Gastrocnemius medialis (tissue), 4 donors: Measurements from ENCODE around the gene IRF6. TPM values are rescaled to one million over a fixed set of nuclear protein-coding genes. Genes with fewer than 3 reads are reported as not detected.

Experiments
- ATAC-seq, 2 donors: fragments of 150-250 bp; one replicate each; pipeline ENCODE4 v1.9.1; 2016
- DNase-seq, 2 donors: peaks; one replicate each; pipeline ENCODE4 v3.0.0-alpha.2; 2019
- H3K27ac ChIP-seq, 4 donors: fragments of 200-600 bp; sonication (generic); 1 replicate in 1 of 4; 2 replicates in 3 of 4; pipeline ENCODE4 v1.5.1; 2016 to 2018; ENCODE audit warnings: mild to moderate bottlenecking in 2 of 4, moderate library complexity in 1 of 4
- H3K27me3 ChIP-seq, 3 donors: fragments of 200-600 bp; sonication (generic) in 2 of 3; 1 replicate in 1 of 3; 2 replicates in 2 of 3; pipeline versions ENCODE4 v1.5.1 to v1.6.0; 2016 to 2019; ENCODE audit warnings: mild to moderate bottlenecking in 1 of 3, moderate library complexity in 1 of 3
- H3K36me3 ChIP-seq, 2 donors: fragments of 200-600 bp; sonication (generic) in 1 of 2; one replicate each; pipeline ENCODE4 v1.5.1; 2017 to 2018
- H3K4me1 ChIP-seq, 2 donors: fragments of 200-600 bp; sonication (generic) in 1 of 2; one replicate each; pipeline ENCODE4 v1.5.1; 2016 to 2017; ENCODE audit warnings: mild to moderate bottlenecking in 2 of 2
- H3K4me3 ChIP-seq, 4 donors: fragments of 200-600 bp; sonication (generic) in 3 of 4; 1 replicate in 1 of 4; 2 replicates in 3 of 4; pipeline ENCODE4 v1.5.1; 2016 to 2019; ENCODE audit warnings: mild to moderate bottlenecking in 2 of 4
- H3K9me3 ChIP-seq, 3 donors: fragments of 200-600 bp; sonication (generic) in 2 of 3; 1 replicate in 1 of 3; 2 replicates in 2 of 3; pipeline ENCODE4 v1.5.1; 2016 to 2019
- POLR2A ChIP-seq, 2 donors: fragments of 450-650 bp; IDR thresholded peaks; one replicate each; pipeline ENCODE4 v1.6.1; 2017; ENCODE audit warnings: antibody characterized with exemption in 2 of 2, mild to moderate bottlenecking in 2 of 2, moderate library complexity in 2 of 2
- in situ Hi-C, 4 donors: fragments of 200-750 bp; cut with MboI; loops; one replicate each; pipeline versions ENCODE4 v1.15.0 to v1.8.0; 2017; ENCODE audit warnings: low sequenced_read_pairs in 4 of 4
- intact Hi-C: fragments of 100-400 bp; cut with DNase I; formaldehyde crosslinking; loops from one replicate; pipeline ENCODE4 v1.15.1; 2023; ENCODE audit warnings: low total_unique reads
- total RNA-seq, 4 donors: library from RNA; depleted of rRNA; stranded (reverse); fragments of >200 nt; gene quantifications; one replicate each; pipeline versions ENCODE4 v1.1.0 to v1.2.3, GENCODE V29; 2016
- TF ChIP-seq, protein P1 (sequence below), 5 experiments: fragments of 450-650 bp in 3 of 5; fragments of 200-600 bp in 2 of 5; sonication (generic) in 2 of 5; IDR thresholded peaks in 4 of 5; conservative IDR thresholded peaks in 1 of 5; 1 replicate in 4 of 5; 2 replicates in 1 of 5; pipeline ENCODE4 v1.5.1; 2016 to 2019; ENCODE audit warnings: antibody characterized with exemption in 5 of 5, mild to moderate bottlenecking in 3 of 5, moderate library complexity in 3 of 5

IRF6 gene
- total RNA-seq, 4 donors from 2014 or later: 0.31 to 1.7 (median 0.49) TPM

DNA sequence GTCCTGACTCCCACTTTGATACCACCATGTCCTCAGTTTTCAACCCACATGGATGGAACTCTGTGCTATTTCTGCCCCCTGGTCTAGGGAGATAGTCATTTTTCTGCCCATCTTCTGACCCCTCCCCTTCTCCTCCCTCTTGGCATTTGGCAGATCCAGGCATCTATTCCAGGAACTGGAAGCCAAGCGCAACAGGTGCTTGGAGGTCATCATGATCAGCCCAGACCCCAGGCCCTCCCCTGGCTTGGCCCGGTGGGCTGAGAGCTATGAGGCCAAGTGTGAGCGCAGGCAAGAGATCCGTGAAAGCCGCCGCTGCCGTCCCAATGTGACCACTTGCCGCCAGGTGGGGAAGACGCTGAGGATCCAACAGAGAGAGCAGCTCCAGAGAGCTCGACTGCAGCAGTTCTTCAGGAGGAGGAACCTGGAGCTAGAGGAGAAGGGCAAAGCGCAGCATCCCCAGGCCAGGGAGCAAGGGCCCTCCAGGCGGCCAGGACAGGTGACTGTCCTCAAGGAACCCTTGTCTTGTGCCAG lies 46.0 kb downstream of the IRF6 start:
- peaks cover 0 to 12% of the 10 kb centered on the region in 2 donors for H3K4me1 ChIP-seq
- H3K27me3 ChIP-seq: no peaks in the 10 kb centered on the region
- intact Hi-C loops: no loop called here
- no peak for ATAC-seq
- H3K9me3 ChIP-seq: no peaks in the 10 kb centered on the region
- no peak overlapping the region for H3K27ac ChIP-seq
- in situ Hi-C loops: loop anchor here in 1 of 4 donors (5.0 kb wide), 1 partner anchor 183 kb away; no protein-coding TSS in a partner anchor
- TF ChIP-seq, protein P1, sequence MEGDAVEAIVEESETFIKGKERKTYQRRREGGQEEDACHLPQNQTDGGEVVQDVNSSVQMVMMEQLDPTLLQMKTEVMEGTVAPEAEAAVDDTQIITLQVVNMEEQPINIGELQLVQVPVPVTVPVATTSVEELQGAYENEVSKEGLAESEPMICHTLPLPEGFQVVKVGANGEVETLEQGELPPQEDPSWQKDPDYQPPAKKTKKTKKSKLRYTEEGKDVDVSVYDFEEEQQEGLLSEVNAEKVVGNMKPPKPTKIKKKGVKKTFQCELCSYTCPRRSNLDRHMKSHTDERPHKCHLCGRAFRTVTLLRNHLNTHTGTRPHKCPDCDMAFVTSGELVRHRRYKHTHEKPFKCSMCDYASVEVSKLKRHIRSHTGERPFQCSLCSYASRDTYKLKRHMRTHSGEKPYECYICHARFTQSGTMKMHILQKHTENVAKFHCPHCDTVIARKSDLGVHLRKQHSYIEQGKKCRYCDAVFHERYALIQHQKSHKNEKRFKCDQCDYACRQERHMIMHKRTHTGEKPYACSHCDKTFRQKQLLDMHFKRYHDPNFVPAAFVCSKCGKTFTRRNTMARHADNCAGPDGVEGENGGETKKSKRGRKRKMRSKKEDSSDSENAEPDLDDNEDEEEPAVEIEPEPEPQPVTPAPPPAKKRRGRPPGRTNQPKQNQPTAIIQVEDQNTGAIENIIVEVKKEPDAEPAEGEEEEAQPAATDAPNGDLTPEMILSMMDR (IDR thresholded peaks at IDR 0.05 in 4 of 5, conservative IDR thresholded peaks at IDR 0.05 in 1 of 5): no peak
- no peak for TF ChIP-seq POLR2A (IDR thresholded peaks at IDR 0.05)
- H3K4me3 ChIP-seq: no peak overlapping the region
- no peaks in the 10 kb centered on the region for H3K36me3 ChIP-seq
- DNase-seq: no peak

DNA sequence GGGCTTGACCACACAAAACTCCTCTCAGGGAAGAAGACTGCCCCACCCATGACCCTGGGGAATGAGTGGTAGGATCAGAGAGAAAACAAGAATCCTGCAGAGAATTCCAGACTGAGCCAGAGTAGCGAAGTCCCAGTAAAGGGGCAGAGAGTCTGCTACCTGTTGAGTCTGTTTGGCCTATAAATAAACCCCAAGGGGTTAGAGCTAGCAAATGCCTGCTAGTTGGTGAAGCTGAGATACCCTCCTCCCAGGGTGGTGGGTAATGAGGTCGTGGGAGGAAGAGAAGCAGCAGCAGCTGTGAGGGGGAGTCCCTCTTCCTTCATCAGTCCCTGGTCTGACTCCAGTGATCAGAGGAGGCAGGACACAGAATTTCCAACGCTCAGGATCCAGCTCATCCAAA lies 47.5 kb downstream of the IRF6 start:
- TF ChIP-seq POLR2A (IDR thresholded peaks at IDR 0.05): no peak
- TF ChIP-seq, protein P1 (IDR thresholded peaks at IDR 0.05 in 4 of 5, conservative IDR thresholded peaks at IDR 0.05 in 1 of 5): no peak
- DNase-seq (no peak), ATAC-seq (no peak)
- Histone ChIP-seq H3K4me1 (peaks cover 0 to 12% of the 10 kb centered on the region in 2 donors), H3K27ac (no peak overlapping the region), H3K36me3 (no peaks in the 10 kb centered on the region), H3K4me3 (no peak overlapping the region), H3K9me3 (no peaks in the 10 kb centered on the region), H3K27me3 (no peaks in the 10 kb centered on the region)
- in situ Hi-C loops (loop anchor here in 1 of 4 donors (5.0 kb wide), 1 partner anchor 181 kb away; no protein-coding TSS in a partner anchor), intact Hi-C loops (no loop called here)

DNA sequence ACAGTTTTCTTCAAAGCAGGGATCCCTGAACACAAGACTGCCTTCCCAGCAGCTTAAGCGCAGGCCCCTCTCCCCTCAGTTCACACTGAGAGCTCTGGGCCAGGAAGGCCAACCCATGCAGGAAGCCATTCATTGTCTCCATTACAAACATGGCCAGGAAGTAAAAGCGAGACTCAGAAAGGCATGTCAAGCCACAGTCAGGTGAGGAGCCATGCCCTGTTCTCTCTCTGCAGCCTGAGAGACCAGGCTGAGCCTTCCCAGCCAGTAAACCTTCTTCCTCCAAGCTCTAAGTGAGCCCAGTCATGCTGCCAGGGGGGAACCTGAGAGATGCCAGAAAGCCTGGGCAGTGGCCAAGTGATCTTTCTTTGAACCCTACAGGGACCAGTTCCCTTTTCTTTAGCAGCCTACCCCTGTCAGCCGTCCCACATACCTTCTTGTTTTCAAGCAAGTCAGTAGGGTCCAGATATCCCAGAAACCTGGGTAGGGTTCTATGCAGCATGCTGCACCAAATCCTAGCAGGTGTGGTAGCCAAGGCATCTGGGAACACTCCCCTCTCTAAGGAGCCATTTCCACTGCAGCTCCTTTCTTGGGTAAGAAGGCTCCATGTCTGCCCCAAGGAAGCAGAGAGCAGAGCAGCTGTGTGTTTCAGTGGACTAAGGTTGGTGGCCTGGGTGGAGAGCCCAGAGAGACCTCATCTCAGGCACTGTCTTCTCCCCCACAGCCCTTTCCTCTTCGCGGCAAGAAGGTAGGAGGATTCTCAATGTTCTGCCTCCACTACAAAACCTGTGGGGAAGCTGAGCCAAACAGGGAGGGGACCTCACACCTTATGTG lies 49.1 kb downstream of the IRF6 start:
- in situ Hi-C loops (loop anchor here in 1 of 4 donors (5.0 kb wide), 1 partner anchor 180 kb away; no protein-coding TSS in a partner anchor), intact Hi-C loops (no loop called here)
- no peak overlapping the region for H3K4me3 ChIP-seq
- DNase-seq: no peak
- H3K4me1 ChIP-seq: peaks cover 0 to 12% of the 10 kb centered on the region in 2 donors
- H3K36me3 ChIP-seq: no peaks in the 10 kb centered on the region
- H3K9me3 ChIP-seq: no peaks in the 10 kb centered on the region
- H3K27me3 ChIP-seq: no peaks in the 10 kb centered on the region
- H3K27ac ChIP-seq: no peak overlapping the region
- no peak for ATAC-seq
- TF ChIP-seq POLR2A (IDR thresholded peaks at IDR 0.05): no peak
- TF ChIP-seq, protein P1 (IDR thresholded peaks at IDR 0.05 in 4 of 5, conservative IDR thresholded peaks at IDR 0.05 in 1 of 5): no peak

DNA sequence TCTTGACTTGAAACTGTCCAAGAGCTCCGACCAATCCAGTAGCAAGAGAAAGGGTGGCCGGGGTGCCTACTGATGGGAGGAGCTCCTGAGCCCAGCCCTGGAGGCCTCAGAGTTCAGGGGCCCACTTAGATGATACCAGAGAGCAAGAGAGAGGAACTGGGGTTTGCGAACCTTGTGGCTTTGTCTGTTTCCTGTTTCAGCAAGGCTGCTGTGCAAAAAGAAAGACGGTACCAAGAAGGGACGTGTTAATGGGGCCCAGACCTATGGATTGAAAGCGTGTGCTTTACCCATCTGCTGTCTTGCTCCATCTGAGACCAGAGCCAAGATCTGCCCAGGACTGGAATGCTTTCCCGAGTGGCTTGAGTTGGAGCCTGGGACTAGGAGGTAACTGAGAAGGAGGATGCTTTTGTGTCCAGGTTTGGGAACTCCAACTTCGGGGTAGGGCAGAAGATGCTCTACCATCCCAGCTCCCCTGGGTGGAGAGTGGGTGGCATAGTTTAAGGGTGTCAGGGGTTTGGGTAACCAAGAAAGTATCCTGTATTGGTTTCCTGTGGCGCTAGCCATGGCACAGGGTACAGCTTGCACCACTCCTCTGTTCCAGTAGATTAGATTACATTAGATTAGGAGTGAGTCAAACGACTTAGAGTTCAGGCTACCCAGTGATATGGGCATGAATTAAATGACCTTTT lies 49.9 kb downstream of the IRF6 start, which contains the start of gene TRAF3IP3:
TSS of gene TRAF3IP3 (plus strand) at position 128 of the 689 bp plus-strand sequence. CDS start 3,987 bp downstream, outside the sequence.
- no peak for ATAC-seq
- Histone ChIP-seq H3K27me3 (no peaks in the 10 kb centered on the region), H3K36me3 (no peaks in the 10 kb centered on the region), H3K4me1 (peaks cover 0 to 12% of the 10 kb centered on the region in 2 donors), H3K9me3 (no peaks in the 10 kb centered on the region), H3K4me3 (no peak within 1 kb of the TSS), H3K27ac (no peak within 1 kb of the TSS)
- in situ Hi-C loops (loop anchor here in 1 of 4 donors (5.0 kb wide), 1 partner anchor 179 kb away; no protein-coding TSS in a partner anchor), intact Hi-C loops (no loop called here)
- TF ChIP-seq, protein P1 (IDR thresholded peaks at IDR 0.05 in 4 of 5, conservative IDR thresholded peaks at IDR 0.05 in 1 of 5): no peak
- no peak for TF ChIP-seq POLR2A (IDR thresholded peaks at IDR 0.05)
- peak in 1 of 2 donors; percentile 22 for DNase-seq
